Endodermal cell (in vitro differentiated cells): ENCODE data around the gene IQCK. TPM values are rescaled to one million over a fixed set of nuclear protein-coding genes. Genes with fewer than 3 reads are reported as not detected.

Source experiments
- DNase-seq: peaks from one replicate; pipeline ENCODE4 v3.0.0-alpha.2; 2017
- H3K27ac ChIP-seq: 2 replicates; pipeline ENCODE4 v1.5.1; 2013; ENCODE audit warnings: mild to moderate bottlenecking, low read depth, low read length, moderate library complexity
- H3K27me3 ChIP-seq: 2 replicates; pipeline ENCODE4 v1.6.1; 2013; ENCODE audit warnings: mild to moderate bottlenecking, low read length, moderate library complexity; ENCODE audit not compliant: insufficient read depth, control insufficient read depth, poor library complexity, severe bottlenecking
- H3K36me3 ChIP-seq: 2 replicates; pipeline ENCODE4 v1.7.0; 2013; ENCODE audit warnings: mild to moderate bottlenecking, low read length, moderate library complexity; ENCODE audit not compliant: control insufficient read depth, insufficient read depth
- H3K4me1 ChIP-seq: one replicate; pipeline ENCODE4 v1.7.0; 2013; ENCODE audit warnings: low read length; ENCODE audit not compliant: control insufficient read depth, insufficient read depth
- H3K4me3 ChIP-seq: 2 replicates; pipeline ENCODE4 v1.5.1; 2013; ENCODE audit warnings: mild to moderate bottlenecking, low read length, moderate library complexity
- H3K9ac ChIP-seq: 2 replicates; pipeline ENCODE4 v1.6.1; 2013; ENCODE audit warnings: mild to moderate bottlenecking, low read length, moderate library complexity; ENCODE audit not compliant: poor library complexity, severe bottlenecking; ENCODE audit errors: extremely low read depth
- H3K9me3 ChIP-seq: 2 replicates; pipeline ENCODE4 v1.6.1; 2013; ENCODE audit warnings: mild to moderate bottlenecking, low read length, moderate library complexity; ENCODE audit not compliant: control insufficient read depth
- H3K27ac Mint-ChIP-seq: 2 replicates; pipeline ENCODE4 v1.8.0; 2020; ENCODE audit warnings: mixed read lengths
- H3K27me3 Mint-ChIP-seq: 2 replicates; pipeline ENCODE4 v1.8.0; 2021; ENCODE audit warnings: mild to moderate bottlenecking, mixed read lengths; ENCODE audit not compliant: insufficient read depth
- H3K36me3 Mint-ChIP-seq: 2 replicates; pipeline ENCODE4 v1.8.0; 2020; ENCODE audit warnings: low read depth, mixed read lengths
- H3K4me1 Mint-ChIP-seq: 2 replicates; pipeline ENCODE4 v1.8.0; 2020; ENCODE audit warnings: mixed read lengths
- H3K4me3 Mint-ChIP-seq: 2 replicates; pipeline ENCODE4 v1.8.0; 2020; ENCODE audit warnings: mild to moderate bottlenecking, moderate library complexity, mixed read lengths
- H3K9me3 Mint-ChIP-seq: 2 replicates; pipeline ENCODE4 v1.8.0; 2020; ENCODE audit warnings: mild to moderate bottlenecking, mixed read lengths
- WGBS, 2 experiments: methylation state at CpG; one replicate each; pipeline versions ENCODE4 v1.1.5 to v1.1.7; 2013; ENCODE audit warnings: missing lambda C conversion rate in 2 of 2, mixed read lengths in 1 of 2; ENCODE audit not compliant: insufficient coverage in 1 of 2, insufficient read length in 1 of 2; 5-methylcytosine and 5-hydroxymethylcytosine counted together
- total RNA-seq, 2 donors: library from RNA; stranded (reverse); fragmentation: NEBNext Ultra II Directional in 1 of 2; extraction: Animal tissue kit (Norgen Biotek cat#: 25700) in 1 of 2; gene quantifications; 2 replicates in 1 of 2; 3 replicates in 1 of 2; pipeline ENCODE4 v1.2.1, GENCODE V29; 2021
- TF ChIP-seq, protein P1 (sequence below): fragments of 200-600 bp; sonication (generic); conservative IDR thresholded peaks from 2 replicates; pipeline ENCODE4 v1.5.0; 2021; ENCODE audit warnings: antibody characterized with exemption, mild to moderate bottlenecking

Gene IQCK
- total RNA-seq, 2 donors from 2014 or later = 21.1 to 30.1 TPM

DNA sequence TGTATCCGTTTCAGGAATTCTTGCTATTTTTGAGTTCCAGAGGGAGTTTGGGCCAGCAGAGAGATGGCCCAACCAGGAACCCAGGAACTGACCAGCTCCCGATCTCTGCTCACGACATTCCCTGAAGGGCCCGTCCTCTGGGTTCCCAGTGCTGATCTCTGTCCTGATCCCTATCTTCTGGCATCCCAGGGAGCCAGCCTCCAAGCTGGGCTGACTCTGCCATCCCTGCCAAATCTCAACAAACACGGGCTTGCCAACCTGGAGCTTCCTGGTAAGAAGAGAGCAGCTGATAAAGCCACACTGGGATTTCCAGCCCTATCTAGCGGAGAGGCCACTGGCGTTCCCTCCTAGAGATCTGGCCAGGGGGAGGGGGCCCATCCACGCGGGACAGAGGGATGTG is 150.3 kb downstream of the IQCK start:
- WGBS, 2 experiments = 91 to 93% methylated on average over 9 of the region's 9 CpGs
- H3K27ac Mint-ChIP-seq = peak overlapping the region; percentile 72
- H3K9ac ChIP-seq = no peak overlapping the region

DNA sequence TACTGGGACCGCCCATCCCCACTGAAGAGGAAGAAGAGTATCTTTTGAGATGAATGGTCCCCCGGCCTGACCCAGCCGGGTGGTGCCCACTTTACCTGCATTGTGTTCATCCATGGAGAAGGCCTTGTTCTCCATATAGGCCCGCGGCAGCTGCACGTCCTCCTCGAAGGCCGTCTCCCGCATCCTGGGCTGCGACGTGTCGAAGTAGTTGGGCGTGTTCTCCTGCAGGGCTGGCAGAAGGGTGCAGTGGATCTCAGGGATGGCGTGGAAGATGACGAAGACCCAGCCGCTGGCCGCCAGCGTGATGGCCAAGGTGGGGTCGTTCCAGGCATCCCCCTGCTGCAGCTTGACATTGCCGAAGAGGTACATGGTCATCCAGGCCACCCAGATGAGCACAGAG is 153.7 kb downstream of the IQCK start:
- Histone ChIP-seq H3K36me3 (peaks cover 41% of the 10 kb centered on the region), H3K9ac (no peak overlapping the region), H3K4me3 (no peak overlapping the region), H3K27me3 (no peaks in the 10 kb centered on the region), H3K4me1 (peaks cover 4% of the 10 kb centered on the region), H3K9me3 (no peaks in the 10 kb centered on the region), H3K27ac (no peak overlapping the region)
- H3K9me3 Mint-ChIP-seq = no peaks in the 10 kb centered on the region
- TF ChIP-seq, protein P1, sequence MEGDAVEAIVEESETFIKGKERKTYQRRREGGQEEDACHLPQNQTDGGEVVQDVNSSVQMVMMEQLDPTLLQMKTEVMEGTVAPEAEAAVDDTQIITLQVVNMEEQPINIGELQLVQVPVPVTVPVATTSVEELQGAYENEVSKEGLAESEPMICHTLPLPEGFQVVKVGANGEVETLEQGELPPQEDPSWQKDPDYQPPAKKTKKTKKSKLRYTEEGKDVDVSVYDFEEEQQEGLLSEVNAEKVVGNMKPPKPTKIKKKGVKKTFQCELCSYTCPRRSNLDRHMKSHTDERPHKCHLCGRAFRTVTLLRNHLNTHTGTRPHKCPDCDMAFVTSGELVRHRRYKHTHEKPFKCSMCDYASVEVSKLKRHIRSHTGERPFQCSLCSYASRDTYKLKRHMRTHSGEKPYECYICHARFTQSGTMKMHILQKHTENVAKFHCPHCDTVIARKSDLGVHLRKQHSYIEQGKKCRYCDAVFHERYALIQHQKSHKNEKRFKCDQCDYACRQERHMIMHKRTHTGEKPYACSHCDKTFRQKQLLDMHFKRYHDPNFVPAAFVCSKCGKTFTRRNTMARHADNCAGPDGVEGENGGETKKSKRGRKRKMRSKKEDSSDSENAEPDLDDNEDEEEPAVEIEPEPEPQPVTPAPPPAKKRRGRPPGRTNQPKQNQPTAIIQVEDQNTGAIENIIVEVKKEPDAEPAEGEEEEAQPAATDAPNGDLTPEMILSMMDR = no peak
- no peak for DNase-seq
- H3K27ac Mint-ChIP-seq = peak overlapping the region; percentile 24
- peaks cover 11% of the 10 kb centered on the region for H3K4me1 Mint-ChIP-seq
- no peak overlapping the region for H3K4me3 Mint-ChIP-seq
- WGBS, 2 experiments = 95% methylated on average over 13 to 20 of the region's 20 CpGs
- no peaks in the 10 kb centered on the region for H3K27me3 Mint-ChIP-seq
- peaks cover 44% of the 10 kb centered on the region for H3K36me3 Mint-ChIP-seq

More for the DNA sequence above, 150.3 kb downstream of the IQCK start:
- Histone ChIP-seq H3K36me3 (peaks cover 46% of the 10 kb centered on the region), H3K9me3 (no peaks in the 10 kb centered on the region), H3K4me1 (no peaks in the 10 kb centered on the region), H3K27me3 (no peaks in the 10 kb centered on the region), H3K27ac (no peak overlapping the region), H3K4me3 (no peak overlapping the region)
- no peaks in the 10 kb centered on the region for H3K4me1 Mint-ChIP-seq
- no peak overlapping the region for H3K4me3 Mint-ChIP-seq
- H3K36me3 Mint-ChIP-seq = peaks cover 55% of the 10 kb centered on the region
- H3K27me3 Mint-ChIP-seq = no peaks in the 10 kb centered on the region
- no peak for DNase-seq
- TF ChIP-seq, protein P1 = no peak
- no peaks in the 10 kb centered on the region for H3K9me3 Mint-ChIP-seq

DNA sequence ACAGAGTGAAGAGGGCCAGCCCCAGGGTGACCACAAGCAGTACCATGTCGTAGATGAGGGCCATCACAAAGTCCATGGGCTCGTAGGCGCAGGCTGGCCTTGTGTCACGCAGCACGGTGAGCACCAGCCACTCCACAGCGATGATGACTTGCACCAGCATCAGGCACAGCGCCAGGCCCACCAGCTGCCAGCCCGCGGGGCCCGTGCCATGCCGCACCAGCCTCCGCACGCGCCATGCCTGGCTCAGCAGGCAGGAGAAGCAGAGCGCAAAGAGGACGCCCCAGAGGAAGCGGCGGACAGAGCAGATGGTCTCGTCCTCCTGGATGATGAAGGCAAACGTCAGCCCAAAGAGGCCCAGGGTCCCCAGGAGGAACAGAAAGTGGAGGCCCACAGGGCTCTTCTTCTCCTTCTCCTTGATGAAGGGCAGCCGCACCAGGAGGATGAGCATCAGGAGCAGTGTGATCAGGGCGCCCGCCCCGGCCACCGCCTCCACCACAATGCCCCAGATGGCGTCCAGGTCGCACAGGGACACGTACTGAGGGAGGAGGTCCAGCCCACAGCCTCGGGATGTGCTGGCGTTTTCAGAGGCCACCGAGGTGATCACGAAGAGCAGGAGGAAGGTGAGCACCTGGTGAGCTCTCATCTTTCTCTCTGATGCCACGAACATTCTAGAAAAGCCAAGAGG is 154.2 kb downstream of the IQCK start:
- H3K4me3 ChIP-seq = no peak overlapping the region
- no peaks in the 10 kb centered on the region for H3K9me3 ChIP-seq
- peak overlapping the region; percentile 24 for H3K27ac Mint-ChIP-seq
- no peaks in the 10 kb centered on the region for H3K27me3 ChIP-seq
- no peaks in the 10 kb centered on the region for H3K9me3 Mint-ChIP-seq
- peaks cover 41% of the 10 kb centered on the region for H3K36me3 Mint-ChIP-seq
- TF ChIP-seq, protein P1 = no peak
- WGBS, 2 experiments = 97 to 98% methylated on average over 25 to 33 of the region's 33 CpGs
- H3K9ac ChIP-seq = no peak overlapping the region
- no peak overlapping the region for H3K27ac ChIP-seq
- H3K27me3 Mint-ChIP-seq = no peaks in the 10 kb centered on the region
- peaks cover 41% of the 10 kb centered on the region for H3K36me3 ChIP-seq
- peaks cover 15% of the 10 kb centered on the region for H3K4me1 Mint-ChIP-seq
- no peak overlapping the region for H3K4me3 Mint-ChIP-seq
- no peak for DNase-seq
- peaks cover 4% of the 10 kb centered on the region for H3K4me1 ChIP-seq
